GM06990 (cell line): ENCODE measurements around the gene CERS6.
"Not testable (repeated sequence)": the region's sequence is repeated elsewhere in the genome, so short reads cannot be mapped to it uniquely, and the experiment has no call there.

Source experiments
- DNase-seq: peaks from one replicate; pipeline ENCODE4 v3.0.0-alpha.2; 2011; ENCODE audit not compliant: insufficient read length; ENCODE audit errors: extremely low read depth
- H3K27me3 ChIP-seq: replicated peaks from 2 replicates; pipeline ENCODE4 v1.6.0; 2011; ENCODE audit warnings: low read length; ENCODE audit not compliant: control insufficient read depth, insufficient read depth
- H3K36me3 ChIP-seq: 2 replicates; pipeline ENCODE4 v1.5.1; 2011; ENCODE audit warnings: low read length; ENCODE audit not compliant: control insufficient read depth, insufficient read depth
- H3K4me3 ChIP-seq: replicated peaks from 2 replicates; pipeline ENCODE4 v1.5.1; 2011; ENCODE audit warnings: low read depth, mild to moderate bottlenecking, control low read depth, low read length
- TF ChIP-seq, protein P1 (sequence below): IDR thresholded peaks from 2 replicates; pipeline ENCODE4 v1.5.1; 2011; ENCODE audit warnings: low read length, control low read depth, mild to moderate bottlenecking, inconsistent platforms; ENCODE audit not compliant: insufficient read depth, poor library complexity, severe bottlenecking

Gene CERS6

GRCh38 chr2:168500516-168500915 is 44.4 kb downstream of the CERS6 start:
- Histone ChIP-seq H3K27me3 (no peaks in the 10 kb centered on the region), H3K36me3 (no peaks in the 10 kb centered on the region), H3K4me3 (no peak overlapping the region)
- TF ChIP-seq, protein P1, sequence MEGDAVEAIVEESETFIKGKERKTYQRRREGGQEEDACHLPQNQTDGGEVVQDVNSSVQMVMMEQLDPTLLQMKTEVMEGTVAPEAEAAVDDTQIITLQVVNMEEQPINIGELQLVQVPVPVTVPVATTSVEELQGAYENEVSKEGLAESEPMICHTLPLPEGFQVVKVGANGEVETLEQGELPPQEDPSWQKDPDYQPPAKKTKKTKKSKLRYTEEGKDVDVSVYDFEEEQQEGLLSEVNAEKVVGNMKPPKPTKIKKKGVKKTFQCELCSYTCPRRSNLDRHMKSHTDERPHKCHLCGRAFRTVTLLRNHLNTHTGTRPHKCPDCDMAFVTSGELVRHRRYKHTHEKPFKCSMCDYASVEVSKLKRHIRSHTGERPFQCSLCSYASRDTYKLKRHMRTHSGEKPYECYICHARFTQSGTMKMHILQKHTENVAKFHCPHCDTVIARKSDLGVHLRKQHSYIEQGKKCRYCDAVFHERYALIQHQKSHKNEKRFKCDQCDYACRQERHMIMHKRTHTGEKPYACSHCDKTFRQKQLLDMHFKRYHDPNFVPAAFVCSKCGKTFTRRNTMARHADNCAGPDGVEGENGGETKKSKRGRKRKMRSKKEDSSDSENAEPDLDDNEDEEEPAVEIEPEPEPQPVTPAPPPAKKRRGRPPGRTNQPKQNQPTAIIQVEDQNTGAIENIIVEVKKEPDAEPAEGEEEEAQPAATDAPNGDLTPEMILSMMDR: no peak
- DNase-seq: no peak

- TF ChIP-seq, protein P1: no peak
- H3K36me3 ChIP-seq: no peaks in the 10 kb centered on the region
- no peak for DNase-seq
- H3K27me3 ChIP-seq: no peaks in the 10 kb centered on the region
- H3K4me3 ChIP-seq: no peak overlapping the region
These were observed 45.5 kb downstream of the CERS6 start for GRCh38 chr2:168501466-168502065.

DNA sequence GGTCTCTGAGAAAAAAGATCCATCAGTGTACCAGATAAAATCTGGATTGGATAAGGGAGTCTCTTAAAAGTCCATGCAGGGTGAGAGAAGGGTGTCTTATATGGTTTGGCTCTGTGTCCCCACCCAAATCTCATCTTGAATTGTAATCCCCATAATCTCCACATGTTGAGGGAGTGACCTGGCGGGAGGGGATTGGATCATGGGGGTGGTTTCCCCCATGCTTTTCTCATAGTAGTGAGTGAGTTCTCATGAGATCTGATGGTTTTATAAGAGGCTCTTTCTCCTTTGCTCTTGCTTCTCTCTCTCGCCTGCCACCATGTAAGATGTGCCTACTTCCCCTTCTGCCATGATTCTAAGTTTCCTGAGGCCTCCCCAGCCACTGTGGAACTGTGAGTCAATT is 46.8 kb downstream of the CERS6 start:
- DNase-seq, H3K36me3 ChIP-seq, H3K27me3 ChIP-seq, H3K4me3 ChIP-seq: not testable (repeated sequence)

DNA sequence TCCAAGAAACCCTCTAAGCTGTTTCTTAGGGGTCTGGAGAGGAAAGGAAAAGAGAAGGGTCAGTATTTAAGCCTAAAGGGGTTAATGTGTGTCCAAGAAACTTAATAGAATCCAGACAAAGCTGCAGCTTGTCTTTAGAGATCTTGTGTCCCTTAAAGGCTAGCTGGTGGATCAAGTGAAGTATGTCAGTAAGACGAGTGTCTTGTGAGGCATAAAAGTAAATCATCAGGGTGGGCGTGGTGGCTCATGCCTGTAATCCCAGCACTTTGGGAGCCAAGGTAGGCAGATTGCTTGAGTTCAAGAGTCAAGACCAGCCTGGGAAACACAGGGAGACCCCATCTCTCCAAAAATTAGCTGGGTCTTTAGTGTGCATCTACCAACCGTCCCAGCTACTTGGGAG is 47.8 kb downstream of the CERS6 start:
- DNase-seq: no peak
- Histone ChIP-seq H3K27me3 (no peaks in the 10 kb centered on the region), H3K36me3 (no peaks in the 10 kb centered on the region), H3K4me3 (no peak overlapping the region)
- TF ChIP-seq, protein P1: no peak

- H3K27me3 ChIP-seq: no peaks in the 10 kb centered on the region
- no peak overlapping the region for H3K4me3 ChIP-seq
- no peak for DNase-seq
- TF ChIP-seq, protein P1: no peak
- no peaks in the 10 kb centered on the region for H3K36me3 ChIP-seq
These were observed 48.3 kb downstream of the CERS6 start for GRCh38 chr2:168504323-168504722.

DNA sequence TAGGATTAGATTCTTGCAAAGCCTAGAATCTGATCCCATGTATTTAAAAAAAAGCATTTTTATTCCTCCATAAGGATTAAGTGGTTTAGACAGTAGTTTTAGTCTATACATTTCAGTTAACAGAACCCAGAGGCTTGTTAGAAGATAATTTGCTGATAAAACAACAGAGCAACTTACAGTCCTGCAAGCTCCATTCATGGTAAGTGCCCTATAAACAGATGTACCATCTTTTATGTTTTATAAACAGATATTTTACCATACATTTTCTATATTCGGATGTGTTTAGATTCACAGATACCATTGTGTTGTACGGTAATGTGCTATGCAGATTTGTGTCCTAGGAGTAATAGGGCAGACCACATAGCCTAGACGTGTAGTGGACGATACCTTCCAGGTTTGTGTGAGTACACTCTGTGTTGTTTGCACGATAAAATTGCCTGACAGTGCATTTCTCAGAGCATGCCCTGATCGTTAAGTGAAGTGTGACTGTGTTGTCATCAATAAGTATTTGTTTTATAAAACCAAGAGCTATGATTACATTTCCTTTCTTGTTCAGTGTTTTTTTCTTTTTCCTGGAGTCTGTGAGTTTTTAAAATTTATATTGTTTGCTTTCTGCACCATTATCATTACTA is 54.2 kb downstream of the CERS6 start:
- TF ChIP-seq, protein P1: no peak
- Histone ChIP-seq H3K27me3 (no peaks in the 10 kb centered on the region), H3K36me3 (no peaks in the 10 kb centered on the region; the same call in 1 of the 2 replicates), H3K4me3 (no peak overlapping the region)
- no peak for DNase-seq
